GM19328 (cell line): Measurements from ENCODE around the gene FGD1.
A peak's percentile ranks its signal among the peaks of the same experiment; 100 is the strongest.
"Not testable (repeated sequence)": the region's sequence is repeated elsewhere in the genome, so short reads cannot be mapped to it uniquely, and the experiment has no call there.

Experiments used
- ATAC-seq: cut with Tn5 transposase; IDR thresholded peaks from one replicate; pipeline ENCODE4 v1.9.1; 2021; ENCODE audit warnings: mild to moderate bottlenecking, moderate library complexity; ENCODE audit not compliant: unreplicated experiment

The FGD1 gene

DNA sequence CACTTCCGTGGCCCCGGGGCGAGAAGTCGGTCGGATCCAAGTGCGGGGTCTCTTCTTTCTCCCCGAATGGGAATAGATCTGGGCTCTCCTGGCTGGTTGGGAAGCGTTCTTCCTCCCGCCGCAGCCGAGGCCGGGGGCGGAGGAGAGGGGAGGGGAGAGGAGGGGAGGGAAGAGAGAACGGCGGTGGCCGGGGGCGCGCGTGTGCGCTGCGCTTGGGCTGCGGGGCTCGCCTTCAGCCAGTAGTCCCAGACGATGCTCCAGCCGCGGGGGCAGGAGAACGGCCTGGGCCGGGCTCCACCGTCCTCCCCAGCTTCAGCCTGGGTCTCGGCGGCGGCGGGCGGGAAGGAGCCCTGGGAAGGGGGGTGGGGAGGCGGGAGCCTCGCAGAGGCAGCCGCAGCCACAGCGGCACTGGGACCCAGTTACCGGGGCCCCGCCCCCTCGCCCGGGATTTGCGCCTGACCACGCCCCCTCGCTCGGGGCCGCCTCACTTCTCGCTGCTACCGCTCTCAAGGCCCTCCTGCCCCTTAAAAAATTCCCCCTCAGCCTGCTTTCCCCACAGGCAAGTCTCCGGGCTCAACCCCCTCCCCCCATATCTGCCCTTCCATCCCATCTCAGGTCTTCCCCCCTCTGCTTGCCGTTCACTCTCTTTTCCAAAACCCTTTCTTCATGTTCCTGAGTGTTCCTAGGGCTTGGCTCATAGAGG is at the start of gene FGD1:
Gene FGD1 (minus strand): TSS at position 421 of the 703 bp plus-strand sequence. CDS start 802 bp downstream, outside the sequence.
- no peak for ATAC-seq

DNA sequence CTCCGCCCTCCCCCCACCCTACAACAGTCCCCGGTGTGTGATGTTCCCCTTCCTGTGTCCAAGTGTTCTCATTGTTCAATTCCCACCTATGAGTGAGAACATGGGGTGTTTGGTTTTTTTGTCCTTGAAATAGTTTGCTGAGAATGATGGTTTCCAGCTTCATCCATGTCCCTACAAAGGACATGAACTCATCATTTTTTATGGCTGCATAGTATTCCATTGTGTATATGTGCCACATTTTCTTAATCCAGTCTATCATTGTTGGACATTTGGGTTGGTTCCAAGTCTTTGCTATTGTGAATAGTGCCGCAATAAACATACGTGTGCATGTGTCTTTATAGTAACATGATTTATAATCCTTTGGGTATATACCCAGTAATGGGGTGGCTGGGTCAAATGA is 46.2 kb upstream of the FGD1 start:
- ATAC-seq: not testable (repeated sequence)

DNA sequence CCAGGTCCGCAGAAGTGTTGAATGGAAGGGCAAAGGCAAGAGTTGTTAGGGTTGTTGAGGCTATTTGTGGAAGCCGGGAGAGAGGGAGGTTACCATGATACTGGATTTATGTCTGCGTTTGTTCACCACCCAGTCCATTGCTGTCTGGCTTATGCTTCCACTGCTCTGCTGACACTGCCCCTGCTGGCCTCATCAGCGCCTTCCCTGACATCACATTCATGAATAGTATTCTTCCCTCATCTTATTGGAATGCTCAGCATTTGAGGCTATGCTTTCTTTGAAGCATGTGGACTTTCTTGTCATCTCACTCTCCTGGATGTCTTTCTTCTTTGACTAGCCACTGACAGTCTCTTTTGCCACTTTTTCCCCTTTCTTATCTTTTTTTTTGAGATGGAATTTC is 44.3 kb upstream of the FGD1 start:
- no peak for ATAC-seq

DNA sequence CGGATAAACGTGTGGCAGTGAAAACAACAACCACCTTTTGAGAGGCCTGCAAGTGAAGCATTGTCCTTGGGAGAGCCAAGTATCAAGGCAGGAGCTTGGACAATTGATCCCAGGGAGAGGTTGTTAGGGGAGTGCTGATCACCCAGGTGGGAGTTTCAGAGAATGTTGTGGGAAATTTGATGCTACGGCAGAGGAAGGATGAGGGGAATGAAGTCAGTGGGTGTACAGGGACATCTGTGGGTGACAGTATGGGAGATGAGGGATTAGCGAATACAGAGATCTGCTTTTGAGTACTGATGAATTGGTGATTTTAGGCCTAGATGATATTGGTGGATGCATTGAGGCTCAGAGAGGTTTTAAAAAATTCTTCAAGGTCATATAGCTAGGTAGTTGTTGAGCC is 38.2 kb upstream of the FGD1 start:
- ATAC-seq: no peak

DNA sequence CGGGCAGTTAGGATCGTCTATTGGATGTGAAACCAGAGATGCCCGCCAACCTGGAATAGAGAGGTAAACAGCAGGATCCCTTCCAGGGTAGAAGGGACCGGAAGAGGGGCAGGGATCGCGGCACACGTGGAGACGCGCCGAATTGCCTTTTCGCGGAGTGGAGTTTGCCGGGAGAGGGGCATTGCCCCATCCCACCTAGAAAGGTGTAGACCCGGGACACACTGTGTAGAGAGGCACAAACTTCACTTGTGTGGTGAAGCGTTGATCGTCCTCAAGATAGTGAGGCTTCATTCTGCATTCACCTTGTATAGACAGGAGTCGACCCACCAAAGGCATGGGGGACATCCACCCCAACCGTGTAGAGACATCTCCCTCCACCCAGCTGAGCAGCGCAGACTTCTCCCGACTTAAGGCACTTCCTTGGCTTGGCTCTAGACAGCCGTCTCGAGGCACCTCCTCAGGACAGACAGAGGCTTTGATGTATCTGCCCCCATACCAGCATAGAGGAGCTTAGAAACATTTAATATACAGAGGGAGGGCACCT is 34.4 kb upstream of the FGD1 start:
- ATAC-seq: peak; percentile 19

DNA sequence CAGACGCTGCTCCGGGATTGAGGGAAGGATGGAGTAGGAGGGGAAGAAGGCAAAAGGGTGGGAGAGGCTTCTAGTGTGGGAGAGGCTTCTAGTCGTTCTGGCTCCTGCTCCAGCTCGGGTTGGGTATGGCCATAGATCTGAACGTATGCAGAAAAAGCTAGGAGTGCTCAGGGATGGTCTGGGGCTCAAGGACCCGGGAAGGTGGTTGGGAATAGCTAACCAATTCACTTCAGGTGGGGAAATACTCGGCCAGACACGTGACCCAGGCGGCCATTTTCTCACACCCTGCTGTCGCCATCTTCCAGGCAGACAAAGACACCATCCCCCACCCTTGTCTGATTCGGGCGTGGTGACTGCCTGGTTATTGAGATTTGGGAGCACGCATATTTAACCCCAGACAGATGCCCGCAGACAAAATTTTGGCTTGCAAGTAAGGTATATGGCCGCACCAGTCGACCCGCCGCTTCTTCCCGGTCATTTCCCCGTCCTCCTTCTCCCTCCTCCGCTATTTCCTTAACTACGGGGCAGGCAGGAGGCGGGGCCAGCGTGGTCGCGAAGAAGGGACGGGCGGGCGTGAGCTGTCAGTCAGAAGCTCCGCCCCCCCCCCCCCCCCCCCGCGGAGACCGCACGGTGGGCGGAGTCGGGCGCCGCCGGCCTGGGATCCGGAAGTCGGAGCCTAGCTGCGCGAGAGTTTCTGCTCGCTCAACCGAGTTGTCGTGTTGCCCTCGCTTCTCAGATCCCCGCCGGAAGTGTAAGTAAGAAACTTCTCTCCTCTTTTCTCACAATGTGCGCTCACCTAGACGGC is 33.7 kb upstream of the FGD1 start, which contains the start of gene GNL3L:
Gene GNL3L (plus strand): TSS at position 668 of the 805 bp plus-strand sequence. CDS start 2,348 bp downstream, outside the sequence.
- peak; percentile 67 for ATAC-seq

DNA sequence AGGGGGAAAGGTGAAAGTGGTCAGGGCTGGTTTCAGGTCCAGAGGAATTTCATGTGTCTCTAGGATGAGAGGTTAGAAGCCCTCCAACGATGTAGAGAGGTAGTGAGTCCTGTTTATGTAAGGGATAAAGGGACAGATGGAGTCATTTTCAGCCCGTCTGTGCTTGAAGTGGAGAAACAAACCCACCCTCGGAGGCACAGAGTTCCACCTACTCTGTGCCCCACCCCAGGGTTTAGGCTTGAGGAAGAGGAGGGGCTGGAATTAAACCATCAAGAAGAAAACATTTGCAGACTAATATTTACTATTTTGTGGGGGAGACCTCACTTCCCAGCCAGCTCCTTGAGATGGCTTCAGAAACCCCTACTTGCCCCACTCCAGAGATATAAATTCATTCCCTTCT is 33.1 kb upstream of the FGD1 start:
- ATAC-seq: no peak

DNA sequence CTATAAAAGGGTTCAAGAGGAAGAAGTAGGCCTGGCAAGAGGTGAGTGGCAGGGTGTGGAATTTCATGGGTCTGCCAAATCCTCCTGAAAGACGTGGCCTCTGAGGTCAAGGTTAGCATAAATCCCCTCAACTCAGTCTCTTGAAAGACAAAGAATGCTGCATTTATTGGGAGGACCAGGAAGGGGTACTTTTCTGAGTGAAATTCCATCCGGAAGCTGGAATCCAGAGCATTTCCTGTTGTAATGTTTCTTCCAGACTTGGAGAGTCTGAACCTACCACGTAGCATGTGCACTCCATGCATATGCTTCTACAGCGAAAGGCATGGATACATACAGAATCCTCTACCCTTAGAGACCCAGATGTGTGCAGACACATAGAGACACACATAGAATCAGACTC is 13.4 kb upstream of the FGD1 start:
- no peak for ATAC-seq

DNA sequence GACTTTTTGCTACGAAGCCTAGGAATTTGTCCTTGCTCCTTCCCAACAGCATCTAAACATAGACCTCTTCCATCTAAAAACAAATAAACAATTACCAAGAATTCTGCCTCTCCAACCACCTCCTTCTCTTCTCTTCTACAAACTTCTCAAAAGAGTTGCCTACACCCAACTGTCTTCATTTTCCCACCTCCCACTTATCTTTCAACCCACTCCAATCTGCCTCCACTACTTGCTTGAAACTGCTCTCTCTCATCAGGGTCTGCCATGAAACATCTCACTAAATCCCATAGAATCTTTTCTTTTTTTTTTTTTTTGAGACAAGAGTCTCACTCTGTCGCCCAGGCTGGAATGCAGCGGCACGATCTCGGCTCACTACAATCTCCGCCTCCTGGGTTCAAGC is 902 bp upstream of the FGD1 start:
- ATAC-seq: no peak

DNA sequence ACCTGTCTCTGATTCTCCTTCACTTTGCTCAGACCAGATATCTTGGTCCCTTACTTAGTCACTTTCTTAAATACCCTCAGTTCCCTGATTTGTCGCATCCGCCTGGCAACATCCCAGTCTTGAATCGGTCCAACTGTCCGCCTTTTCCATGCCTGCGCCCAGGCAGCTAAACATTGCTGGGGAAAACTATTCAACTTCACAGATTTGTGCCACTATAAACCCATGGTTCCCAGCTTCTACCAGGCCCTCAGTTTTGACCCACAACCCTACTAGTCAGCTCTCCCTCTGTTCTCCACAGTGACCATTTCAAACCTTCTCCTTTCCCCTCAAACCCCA is 451 bp upstream of the FGD1 start:
- ATAC-seq: no peak

DNA sequence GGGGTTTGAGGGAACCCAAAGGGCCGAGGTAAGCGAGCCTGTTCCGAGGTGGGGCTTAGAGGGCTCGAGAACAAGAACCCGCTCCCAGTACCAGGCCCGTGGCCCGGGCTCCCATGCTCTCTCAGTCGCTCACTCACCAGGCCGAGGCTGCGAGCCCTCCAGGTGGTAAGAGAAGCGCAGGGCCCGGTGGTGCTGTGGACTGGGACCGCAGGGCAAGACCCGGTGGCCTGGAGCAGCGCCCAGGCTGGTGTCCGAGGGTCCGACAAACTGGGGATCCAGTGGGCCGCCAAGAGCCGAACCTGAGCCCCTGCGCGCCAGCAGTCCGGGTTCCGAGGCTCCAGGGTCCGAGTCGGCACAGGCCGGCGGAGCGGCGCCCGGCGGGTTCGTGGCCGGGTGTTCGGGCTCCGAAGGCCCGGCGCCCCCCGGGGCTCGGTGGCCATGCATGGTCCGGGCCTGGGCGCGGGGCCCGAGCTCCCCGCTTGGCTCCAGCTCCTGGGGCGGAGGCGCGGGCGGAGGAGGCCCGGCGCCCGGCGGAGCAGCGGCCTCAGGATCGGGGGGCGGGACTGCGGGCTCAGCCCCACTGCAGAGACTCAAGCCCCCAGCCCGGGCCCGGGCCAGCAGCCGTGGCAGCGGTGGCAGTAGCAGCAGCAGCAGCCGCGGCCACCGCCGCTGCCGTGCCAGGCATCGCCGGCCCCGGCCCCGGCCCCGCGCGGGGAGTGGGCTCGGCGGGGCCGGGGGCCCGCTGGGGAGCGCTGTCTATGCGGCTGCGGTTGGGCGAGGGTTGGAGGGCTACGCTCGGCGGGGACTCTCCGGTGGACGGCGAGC is 833 bp downstream of the FGD1 start:
- no peak for ATAC-seq

DNA sequence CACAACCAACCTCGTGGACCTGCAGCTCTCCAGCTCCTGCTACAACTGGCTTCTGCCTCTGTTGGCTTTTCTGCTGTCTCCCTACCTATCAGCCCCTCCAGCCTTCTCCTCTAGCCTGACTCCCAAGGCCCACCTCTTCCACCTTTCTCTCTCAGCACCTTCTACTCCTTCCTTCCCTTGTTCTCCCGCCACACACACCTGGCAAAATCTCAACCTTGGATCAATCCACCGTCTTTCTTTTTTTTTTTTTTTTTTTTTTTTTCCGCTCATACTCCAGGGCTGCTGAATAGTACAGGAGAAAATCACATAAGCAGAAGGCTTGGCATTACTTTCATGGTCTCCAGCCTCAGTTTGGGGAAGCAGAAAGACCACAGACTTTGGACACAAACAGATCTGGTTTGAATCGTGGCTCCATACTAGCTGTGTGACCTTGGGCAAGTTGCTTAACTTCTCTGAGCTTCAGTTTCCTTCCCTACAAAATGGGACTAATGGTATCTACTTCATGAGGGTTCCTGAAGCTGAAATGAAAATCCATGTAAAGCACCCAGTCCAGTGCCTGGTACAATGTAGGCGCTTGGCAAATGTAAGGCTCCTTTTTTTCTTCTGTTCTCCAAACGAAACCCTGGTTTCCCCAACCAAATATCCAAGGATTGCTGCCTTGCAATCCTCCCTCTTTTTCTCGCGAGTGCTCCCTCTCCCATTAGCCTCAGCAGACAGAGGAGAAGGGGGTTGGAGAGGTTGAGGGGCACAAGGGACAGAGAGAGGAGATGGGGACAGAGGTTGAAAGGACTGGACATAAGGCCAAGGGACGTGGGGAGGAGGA is 1.7 kb downstream of the FGD1 start:
- ATAC-seq: no peak

DNA sequence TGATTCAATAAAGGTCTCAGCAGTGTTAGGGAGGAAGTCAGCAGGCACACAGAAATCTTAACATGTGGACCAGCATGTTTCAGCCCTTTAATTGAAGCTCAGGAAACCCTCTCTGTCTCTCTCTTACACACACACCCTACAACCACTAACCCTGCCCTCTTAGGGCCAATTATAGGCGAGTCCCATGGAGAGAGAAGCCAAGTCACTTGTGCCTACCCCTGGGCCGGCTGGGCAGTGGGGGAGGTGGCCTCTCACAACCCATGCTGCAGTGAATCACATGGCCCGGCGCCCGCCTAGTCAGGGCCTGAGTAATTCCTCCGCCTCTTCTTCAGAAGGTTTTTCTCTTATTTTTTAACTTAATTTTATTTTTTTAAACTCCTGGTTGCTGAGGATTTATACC is 3.7 kb downstream of the FGD1 start:
- no peak for ATAC-seq

DNA sequence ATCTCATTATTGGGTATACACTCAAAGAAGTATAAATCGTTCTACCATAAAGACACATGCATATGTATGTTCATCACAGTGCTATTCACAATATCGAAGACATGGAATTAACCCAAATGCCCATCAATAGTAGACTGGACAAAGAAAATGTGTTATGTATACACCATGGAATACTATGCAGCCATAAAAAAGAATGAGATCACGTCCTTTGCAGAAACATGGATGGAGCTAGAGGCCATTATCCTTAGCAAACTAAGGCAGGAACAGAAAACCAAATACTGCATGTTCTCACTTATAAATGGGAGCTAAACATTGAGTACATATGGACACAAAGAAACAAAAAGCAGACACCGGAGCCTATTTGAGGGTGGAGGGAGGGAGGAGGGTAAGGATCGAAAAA is 6.2 kb downstream of the FGD1 start:
- not testable (repeated sequence) for ATAC-seq

DNA sequence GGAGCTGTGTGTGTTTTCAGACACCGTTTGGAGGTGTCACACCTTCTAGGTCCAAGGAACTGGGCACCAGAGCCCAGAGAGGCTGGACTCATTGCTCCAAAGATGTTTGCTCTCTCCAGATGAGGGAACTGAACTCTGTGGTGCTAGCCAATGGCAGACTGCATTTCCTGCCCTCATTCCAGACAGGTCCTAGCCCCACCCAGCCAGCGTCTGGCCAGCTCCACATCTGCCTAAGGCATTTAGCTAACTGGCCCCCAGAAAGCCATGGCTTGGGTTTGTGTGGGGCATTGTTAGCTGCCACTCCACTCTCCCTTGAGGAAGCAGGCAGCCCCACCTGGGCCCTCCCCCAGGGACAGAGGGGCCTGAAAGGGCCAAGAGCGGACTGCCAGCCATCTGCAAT is 11.4 kb downstream of the FGD1 start:
- no peak for ATAC-seq

DNA sequence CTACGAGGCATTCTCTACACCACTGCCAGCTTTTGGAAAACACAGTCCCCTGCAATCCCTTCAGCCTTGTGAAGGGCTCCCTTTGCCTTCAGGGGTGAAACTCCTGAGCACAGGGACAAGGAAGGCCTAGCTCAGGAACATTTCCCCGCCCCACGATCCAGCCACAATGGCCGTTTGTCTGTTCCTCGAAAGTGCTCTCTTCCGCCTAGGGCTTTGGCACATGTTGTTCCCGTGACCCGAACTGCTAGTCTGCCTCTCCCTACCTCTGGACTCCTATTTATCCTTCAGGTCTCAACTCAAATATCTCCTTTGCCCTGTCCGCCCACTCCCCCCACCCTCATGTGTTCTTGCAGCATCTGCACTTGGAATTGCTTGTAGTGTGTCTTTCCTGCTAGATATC is 12.1 kb downstream of the FGD1 start:
- no peak for ATAC-seq

DNA sequence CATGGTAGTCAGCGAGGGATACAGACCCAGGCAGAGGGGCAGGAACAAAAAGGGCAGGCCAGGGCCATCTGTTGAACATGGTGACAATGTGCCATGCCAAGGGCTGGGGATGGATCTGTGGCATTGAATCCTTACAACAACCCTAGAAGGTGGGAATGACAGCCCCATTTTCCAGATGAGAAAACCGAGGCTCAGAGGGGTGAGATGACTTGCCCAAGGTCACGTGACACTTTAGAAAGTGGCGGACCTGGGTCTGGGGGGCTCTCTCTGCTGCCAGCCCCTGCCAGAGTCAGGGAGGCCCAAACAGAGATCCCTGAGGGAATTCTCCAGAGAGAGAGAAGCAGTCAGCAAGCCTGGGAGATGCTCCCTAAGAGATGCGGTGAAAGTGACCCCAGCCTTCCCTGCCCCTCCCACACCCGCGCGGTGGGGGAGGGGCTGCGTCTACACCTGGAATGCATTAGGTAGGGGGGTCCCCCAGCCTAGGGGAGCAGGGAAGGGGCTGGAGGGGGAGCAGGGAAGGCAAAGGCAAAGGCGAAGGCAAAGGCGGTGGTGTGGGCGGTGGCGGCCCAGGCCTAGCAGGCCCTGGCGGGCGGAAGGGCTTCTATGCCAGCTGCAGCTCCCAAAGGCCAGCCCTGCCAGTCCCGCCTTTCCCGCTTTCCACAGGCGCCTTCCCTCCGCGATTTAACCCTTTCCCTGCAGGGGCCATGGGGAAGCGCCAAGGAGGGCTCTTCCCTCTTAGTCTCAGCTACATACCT is 13.0 kb downstream of the FGD1 start:
- ATAC-seq: no peak

DNA sequence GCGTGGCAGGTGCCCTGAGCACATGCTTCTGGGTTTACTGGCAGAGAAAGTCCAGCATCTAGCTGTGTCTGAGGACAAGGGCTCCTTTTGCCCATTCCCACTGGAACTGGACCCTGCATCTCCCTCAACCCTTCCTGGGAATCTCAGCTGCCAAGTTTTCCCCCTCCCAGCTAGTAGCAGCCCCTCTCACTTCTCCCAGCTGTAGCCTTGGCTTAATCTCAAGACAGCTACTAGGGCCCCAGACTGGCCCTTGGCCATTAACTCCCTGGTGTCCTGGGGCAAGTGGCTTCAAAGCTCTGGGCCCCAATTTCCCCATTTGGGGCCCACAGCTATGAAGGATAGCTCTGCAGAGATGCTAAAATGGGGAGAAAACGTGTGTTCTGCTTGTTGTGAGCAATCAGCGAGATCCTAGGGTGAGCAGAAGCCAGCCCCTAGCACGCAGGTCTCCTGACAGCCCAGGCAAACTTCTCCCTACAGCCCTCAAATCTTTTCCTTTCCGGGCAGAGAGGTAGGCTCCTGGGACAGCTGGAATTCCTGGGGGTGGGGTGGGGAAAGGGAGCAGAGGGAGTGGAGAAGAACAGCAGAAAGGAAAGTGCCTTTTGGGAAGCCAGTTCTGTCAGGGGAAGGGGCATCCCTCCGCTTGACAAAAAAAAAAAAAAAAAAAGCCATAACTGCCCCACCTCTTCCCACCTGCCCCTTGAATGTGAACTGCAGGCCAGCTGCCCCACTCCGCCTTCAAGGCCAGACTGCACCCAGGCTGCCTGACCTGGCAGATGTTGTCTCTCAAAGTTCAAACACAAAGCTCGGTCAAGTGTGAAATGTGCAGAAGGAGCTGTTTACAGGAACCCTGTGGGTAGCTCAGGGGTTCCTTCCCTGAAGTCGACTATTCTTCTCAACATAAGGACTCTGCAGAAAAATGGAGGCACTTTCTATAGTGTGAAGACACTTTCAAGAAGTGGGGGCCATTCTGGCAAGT is 16.6 kb downstream of the FGD1 start:
- ATAC-seq: no peak
